OCI-LY1 (cell line): ENCODE data around the gene ANO6.

Experiments
- CTCF ChIP-seq: fragments of 200-600 bp; sonication (generic), shearing (Covaris generic); IDR thresholded peaks from 2 replicates; pipeline ENCODE4 v1.5.1; 2017; ENCODE audit warnings: mild to moderate bottlenecking, antibody characterized with exemption, low read length, moderate library complexity, mixed read lengths
- EZH2 ChIP-seq: fragments of 200-600 bp; sonication (generic), shearing (Covaris generic); IDR thresholded peaks from 2 replicates; pipeline ENCODE4 v1.8.0; 2017; ENCODE audit warnings: borderline replicate concordance, mixed run types, mild to moderate bottlenecking, antibody characterized with exemption, low read length, moderate library complexity, mixed read lengths

GRCh38 chr12:45298047-45298446 lies 82.2 kb downstream of the ANO6 start:
- TF ChIP-seq CTCF (no peak), EZH2 (no peak)
